SKM-1 treated with dmso at 0.1 percent for 144 hours (cell line): ENCODE measurements around the gene RNF181.
"Not testable (repeated sequence)": the region's sequence is repeated elsewhere in the genome, so short reads cannot be mapped to it uniquely, and the experiment has no call there.

Experiments used
- DNase-seq: peaks from one replicate; lab custom pipeline; 2025; ENCODE audit not compliant: unreplicated experiment; lab: John Stamatoyannopoulos, UW

Gene RNF181

DNA sequence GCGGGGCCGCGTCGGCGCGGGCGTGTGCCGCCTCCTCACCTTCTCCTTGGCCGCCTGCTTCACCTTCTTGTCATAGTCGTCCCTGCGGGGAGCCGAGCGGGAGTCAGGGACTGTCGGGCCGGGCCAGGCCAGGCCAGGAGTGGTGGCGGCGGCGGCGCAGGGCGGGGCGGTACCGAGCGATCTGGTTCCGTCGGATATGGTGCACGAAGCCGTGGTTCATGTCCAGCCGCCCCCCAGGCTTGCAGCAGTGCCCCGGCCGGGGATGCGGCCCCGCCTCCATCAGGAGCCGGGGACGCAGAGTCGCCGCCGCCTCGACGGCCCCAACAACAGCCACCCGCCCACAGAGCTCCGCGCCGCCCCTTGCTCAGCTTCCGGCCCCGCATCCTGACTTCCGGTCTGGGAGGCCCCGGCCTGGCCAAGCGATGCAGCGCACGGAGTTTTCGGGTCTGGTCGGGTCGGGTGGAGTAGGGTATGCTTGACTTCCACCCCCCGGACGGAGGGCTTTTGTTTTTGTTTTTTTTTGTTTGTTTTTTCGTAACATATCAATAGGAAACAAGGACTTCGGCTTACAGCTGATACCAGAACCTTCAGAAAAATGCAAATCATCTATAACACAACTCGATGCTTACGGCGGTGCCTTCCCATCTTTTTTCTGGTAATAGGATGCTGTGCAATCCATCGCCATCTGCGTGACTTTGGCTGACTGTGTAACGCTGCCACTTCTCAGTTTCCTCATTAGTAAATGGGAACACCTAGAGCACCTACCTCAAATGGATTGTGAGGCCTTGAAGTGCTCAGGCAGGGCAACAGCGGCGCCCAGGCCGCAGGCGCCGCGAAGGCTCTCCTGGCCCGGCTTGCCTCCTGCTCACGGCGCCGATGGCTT is 16.4 kb downstream of the RNF181 start, which contains the start of gene C2orf68:
C2orf68 (minus strand) TSS at position 362 of the 883 bp plus-strand sequence; CDS start at position 280, 82 bp downstream.
- peak; percentile 92 for DNase-seq

DNA sequence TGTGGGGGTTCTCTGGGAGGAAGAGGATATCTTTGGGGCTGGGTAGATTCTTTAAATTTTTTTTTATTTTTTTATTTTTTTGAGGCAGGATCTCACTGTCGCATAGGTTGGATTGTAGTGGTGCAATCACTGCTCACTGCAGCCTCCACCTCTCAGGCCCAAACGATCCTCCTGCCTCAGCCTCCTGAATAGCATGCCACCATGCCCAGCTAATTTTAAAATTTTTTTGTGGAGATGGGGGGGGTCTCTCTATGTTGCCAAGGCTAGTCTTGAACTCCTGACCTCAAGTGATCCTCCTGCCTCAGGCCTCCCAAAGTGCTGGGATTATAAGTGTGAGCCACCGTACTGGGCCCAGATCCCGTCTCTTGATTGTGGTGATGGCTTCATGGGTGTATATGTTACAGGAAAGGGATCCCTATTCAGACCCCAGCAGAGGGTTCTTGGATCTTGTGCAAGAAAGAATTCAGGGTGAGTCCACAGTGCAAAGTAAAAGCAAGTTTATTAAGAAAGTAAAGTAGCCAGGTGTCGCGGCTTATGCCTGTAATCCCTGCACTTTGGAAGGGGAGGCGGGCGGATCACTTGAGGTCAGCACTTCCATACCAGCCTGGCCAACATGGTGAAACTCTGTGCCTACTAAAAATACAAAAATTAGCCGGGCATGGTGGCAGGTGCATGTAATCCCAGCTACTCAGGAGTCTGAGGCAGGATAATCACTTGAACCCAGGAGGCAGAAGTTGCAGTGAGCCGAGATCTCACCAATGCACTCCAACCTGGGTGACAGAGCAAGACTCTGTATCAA is 18.4 kb downstream of the RNF181 start:
- no peak for DNase-seq

GRCh38 chr2:85614757-85615156 is 19.2 kb downstream of the RNF181 start:
- DNase-seq, result not testable (repeated sequence)

DNA sequence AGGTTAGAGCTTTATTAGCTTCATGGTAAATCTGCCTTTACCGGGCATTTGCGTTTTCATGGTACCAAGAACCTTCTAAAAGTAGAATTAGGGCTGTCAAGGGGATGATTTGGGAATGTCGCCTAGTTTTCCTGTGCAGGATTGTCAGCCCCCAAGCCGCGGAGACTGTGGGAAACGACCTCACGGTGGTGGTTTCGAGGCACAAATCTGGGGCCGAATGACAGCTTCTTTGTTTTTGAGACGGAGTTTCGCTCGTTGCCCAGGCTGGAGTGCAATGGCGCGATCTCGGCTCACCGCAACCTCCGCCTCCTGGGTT is 19.8 kb downstream of the RNF181 start:
- no peak for DNase-seq

DNA sequence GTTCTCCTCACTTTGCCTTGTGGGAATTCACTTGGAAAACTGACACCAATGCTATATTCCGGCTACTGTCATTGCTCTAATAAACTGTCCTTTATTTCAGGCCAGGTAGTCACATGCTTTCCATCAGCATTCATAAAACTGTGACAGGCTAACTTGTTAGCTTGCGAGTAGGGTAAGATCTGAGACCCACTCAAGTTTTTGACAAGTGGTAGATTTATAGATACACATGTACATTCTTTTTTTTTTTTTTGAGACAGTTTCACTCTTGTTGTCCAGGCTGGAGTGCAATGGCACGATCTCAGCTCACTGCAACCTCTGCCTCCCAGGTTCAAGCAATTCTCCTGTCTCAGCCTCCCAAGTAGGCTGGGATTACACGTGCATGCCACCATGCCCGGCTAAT is 22.2 kb downstream of the RNF181 start:
- not testable (repeated sequence) for DNase-seq

- no peak for DNase-seq
These were observed 24.1 kb downstream of the RNF181 start for GRCh38 chr2:85619617-85620016.

DNA sequence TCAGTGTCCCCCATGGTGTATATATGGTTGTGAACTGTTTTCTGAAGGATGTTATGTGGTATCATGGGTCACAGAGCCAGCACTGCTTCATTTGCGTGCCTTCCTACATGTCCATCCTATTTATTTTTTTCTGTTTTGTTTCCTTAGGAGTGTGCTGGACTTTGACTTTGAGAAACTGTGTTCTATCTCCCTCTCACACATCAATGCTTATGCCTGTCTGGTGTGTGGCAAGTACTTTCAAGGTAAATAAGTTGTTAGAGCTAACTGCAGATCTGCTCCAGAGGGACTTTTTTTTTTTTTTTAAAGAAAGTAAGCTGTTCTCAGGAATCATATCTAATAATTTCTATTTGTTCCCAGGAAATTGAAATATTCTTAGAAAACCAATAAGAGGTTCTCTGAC is 25.8 kb downstream of the RNF181 start:
- DNase-seq, result no peak

DNA sequence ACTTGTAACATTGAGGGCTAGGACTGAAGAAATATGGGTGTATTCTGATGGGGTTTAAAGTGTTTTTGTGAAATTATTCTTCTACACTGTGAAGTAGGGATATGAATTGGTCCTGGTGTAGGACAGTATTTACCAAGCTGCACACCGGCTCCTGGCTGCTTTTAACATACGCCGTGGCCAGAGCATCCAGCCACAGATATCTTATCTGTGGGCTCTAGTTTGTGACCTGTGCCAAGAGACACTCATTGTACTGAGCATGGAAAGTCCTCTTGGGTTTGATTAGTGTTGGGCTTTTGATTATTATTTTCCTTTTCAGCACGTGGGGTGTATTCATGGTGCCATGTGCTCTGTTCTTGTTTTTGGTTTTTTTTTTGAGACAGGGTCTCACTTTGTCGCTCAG is 28.4 kb downstream of the RNF181 start:
- no peak for DNase-seq

DNA sequence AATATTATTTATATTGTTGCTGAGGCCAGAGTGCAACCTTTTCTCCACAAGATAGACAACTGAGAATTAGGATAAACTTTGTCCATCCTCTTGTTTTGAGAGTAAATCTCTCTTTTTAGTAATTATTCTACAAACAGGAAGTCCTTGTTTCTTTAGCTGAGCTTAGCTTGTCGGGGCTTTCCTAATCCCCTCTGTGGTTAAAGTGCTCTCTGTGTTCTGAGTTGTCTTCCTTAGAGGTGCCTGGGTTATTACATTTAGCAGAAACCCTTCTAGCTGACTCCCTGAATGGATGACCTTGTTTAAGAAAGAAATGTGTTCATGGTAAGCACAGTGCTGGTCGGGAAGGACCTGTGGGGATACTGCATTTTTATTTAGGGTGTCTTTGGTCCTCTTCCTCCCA is 33.1 kb downstream of the RNF181 start:
- DNase-seq, result no peak

DNA sequence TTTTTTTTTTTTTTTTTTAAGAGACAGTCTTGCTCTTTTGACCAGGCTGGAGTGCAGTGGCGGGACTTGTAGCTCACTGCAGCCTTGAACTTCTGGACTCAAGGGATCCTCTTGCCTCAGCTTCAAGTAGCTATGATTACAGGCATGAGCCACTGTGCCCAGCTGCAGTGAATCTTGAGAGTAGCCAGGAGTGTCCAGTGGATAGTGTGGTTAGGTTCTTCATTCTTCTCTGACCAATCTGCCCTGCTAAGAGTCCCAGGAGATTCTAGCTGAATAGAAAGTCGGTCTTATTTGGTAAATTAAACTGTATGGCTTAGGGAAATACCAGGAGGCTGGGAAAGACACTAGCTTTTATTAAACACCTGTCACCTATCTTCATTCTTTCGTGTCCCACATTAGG is 35.8 kb downstream of the RNF181 start:
- DNase-seq, result no peak

DNA sequence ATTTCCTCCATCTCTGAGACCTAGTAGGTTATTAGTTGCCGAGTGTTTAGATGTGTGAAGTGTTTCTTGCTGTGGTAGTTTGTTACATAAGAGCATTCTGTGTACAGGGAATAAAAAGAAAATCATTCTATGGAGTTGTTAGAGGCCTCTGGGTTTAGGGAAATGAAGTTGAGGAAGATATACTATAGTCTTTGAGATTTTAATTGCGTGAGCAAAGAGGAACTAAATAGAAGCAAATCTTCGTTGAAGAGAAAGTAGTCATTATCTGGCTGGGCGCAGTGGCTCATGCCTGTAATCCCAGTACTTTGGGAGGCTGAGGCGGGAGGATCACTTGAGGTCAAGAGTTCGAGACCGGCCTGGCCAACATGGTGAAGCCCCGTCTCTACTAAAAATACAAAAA is 39.5 kb downstream of the RNF181 start:
- DNase-seq, result no peak

DNA sequence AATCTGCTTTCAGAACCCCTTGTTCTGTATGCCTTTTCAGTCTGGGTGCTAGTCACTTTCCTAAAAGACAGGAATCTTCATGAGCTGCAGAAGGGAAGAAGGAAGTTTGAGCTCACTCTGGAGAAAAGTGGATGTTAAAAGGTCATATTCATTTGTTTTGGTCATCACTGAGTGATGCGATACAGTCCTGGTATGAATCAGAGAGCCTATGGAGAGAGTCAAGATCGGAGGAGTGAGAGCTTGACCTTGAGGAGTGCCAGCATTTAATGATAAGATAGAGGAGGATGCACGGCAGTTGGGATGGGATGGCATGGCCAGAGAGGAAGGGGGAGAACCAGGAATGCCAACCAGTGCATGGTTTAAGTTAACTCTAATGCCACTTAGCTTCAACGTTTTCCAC is 40.1 kb downstream of the RNF181 start:
- DNase-seq, result no peak

DNA sequence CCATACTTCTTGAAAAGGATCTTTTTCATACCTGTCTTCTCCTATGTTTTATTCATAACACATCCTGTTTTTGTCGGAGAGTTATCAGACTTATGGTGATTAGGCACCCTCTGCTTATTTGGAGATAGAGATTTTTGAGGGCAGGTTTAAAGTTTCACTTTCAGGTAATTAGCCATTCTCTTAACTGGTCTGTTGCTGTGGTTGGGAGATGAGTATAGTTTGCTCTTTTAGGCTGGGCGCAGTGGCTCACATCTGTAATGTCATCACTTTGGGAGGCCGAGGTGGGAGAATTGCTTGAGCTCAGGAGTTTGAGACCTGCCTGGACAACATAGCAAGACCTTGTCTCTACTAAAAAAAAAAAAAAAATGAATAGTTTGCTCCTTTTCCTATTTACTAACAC is 47.2 kb downstream of the RNF181 start:
- DNase-seq, result no peak

DNA sequence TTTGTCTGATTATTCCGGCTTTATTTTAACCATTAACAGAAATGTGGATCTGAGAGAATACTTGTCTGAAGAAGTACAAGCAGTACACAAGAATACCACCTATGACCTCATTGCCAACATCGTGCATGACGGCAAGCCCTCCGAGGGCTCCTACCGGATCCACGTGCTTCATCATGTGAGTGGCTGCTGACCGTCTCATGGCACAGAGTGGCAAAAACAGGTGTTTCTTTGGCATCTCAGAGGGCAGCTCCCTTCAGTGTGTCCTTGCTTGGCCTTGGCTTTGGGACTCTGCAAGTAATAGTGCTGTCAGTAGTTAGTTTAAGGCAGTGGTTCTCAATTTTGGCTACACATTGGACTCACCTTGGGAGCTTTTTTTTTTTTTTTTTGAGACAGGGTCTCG is 49.4 kb downstream of the RNF181 start:
- no peak for DNase-seq

- no peak for DNase-seq
These were observed 50.6 kb downstream of the RNF181 start for GRCh38 chr2:85646166-85646565.
